HUES48 (cell line): Measurements from ENCODE around the gene RBM24.

Experiments used
- H3K27ac ChIP-seq: one replicate; pipeline ENCODE4 v1.7.0; 2013; ENCODE audit warnings: low read depth, low read length, inconsistent platforms
- H3K27me3 ChIP-seq: 2 replicates; pipeline ENCODE4 v1.6.1; 2013; ENCODE audit warnings: mild to moderate bottlenecking, low read length; ENCODE audit not compliant: control insufficient read depth, insufficient read depth
- H3K36me3 ChIP-seq: 2 replicates; pipeline ENCODE4 v1.6.1; 2013; ENCODE audit warnings: low read length; ENCODE audit not compliant: control insufficient read depth, insufficient read depth
- H3K4me1 ChIP-seq: 2 replicates; pipeline ENCODE4 v1.6.1; 2013; ENCODE audit warnings: mild to moderate bottlenecking, low read length; ENCODE audit not compliant: control insufficient read depth, insufficient read depth
- H3K4me3 ChIP-seq: 2 replicates; pipeline ENCODE4 v1.5.1; 2013; ENCODE audit warnings: mild to moderate bottlenecking, low read depth, low read length
- H3K9ac ChIP-seq: 2 replicates; pipeline ENCODE4 v1.6.1; 2013; ENCODE audit warnings: mild to moderate bottlenecking, low read depth, low read length, moderate library complexity
- H3K9me3 ChIP-seq: 2 replicates; pipeline ENCODE4 v1.6.1; 2013; ENCODE audit warnings: low read length; ENCODE audit not compliant: control insufficient read depth, insufficient read depth

Gene RBM24

GRCh38 chr6:17291778-17292177 lies 10.6 kb downstream of the RBM24 start:
- H3K36me3 ChIP-seq = no peaks in the 10 kb centered on the region
- H3K9ac ChIP-seq = no peak overlapping the region
- H3K4me3 ChIP-seq = no peak overlapping the region
- no peaks in the 10 kb centered on the region for H3K4me1 ChIP-seq
- H3K9me3 ChIP-seq = no peaks in the 10 kb centered on the region
- H3K27ac ChIP-seq = no peak overlapping the region
- no peaks in the 10 kb centered on the region for H3K27me3 ChIP-seq

DNA sequence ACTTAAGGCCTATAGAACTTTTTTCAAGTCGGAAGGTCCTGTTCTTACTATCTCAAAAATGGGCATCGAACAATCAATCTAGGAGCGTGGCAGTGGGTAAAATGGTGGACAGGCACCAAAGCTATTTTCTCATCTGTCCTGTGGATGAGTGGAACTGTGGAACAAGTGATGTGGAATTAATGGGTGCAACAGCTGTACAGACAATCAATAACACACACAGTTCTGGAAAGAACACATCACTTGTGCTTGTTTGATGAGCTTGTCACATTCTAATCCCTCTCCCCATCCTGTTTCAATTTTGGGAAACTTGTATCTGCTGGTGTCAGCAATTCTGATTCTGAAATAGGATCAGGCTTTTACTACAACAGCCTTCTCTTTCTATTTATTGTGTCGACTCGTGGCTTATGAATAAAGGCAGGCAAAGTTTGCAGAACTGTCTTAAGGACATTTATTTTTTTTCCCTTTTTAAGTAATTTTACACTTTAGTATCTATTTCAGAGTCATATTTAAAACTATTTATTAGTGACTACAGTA lies 11.5 kb downstream of the RBM24 start:
- Histone ChIP-seq H3K36me3 (no peaks in the 10 kb centered on the region), H3K4me1 (no peaks in the 10 kb centered on the region), H3K9ac (no peak overlapping the region), H3K9me3 (no peaks in the 10 kb centered on the region), H3K27me3 (no peaks in the 10 kb centered on the region), H3K27ac (no peak overlapping the region), H3K4me3 (no peak overlapping the region)

- Histone ChIP-seq H3K4me3 (no peak overlapping the region), H3K9ac (no peak overlapping the region), H3K9me3 (no peaks in the 10 kb centered on the region), H3K27ac (no peak overlapping the region), H3K4me1 (no peaks in the 10 kb centered on the region), H3K27me3 (no peaks in the 10 kb centered on the region), H3K36me3 (no peaks in the 10 kb centered on the region)
Observed at GRCh38 chr6:17293395-17293794, 12.2 kb downstream of the RBM24 start.

DNA sequence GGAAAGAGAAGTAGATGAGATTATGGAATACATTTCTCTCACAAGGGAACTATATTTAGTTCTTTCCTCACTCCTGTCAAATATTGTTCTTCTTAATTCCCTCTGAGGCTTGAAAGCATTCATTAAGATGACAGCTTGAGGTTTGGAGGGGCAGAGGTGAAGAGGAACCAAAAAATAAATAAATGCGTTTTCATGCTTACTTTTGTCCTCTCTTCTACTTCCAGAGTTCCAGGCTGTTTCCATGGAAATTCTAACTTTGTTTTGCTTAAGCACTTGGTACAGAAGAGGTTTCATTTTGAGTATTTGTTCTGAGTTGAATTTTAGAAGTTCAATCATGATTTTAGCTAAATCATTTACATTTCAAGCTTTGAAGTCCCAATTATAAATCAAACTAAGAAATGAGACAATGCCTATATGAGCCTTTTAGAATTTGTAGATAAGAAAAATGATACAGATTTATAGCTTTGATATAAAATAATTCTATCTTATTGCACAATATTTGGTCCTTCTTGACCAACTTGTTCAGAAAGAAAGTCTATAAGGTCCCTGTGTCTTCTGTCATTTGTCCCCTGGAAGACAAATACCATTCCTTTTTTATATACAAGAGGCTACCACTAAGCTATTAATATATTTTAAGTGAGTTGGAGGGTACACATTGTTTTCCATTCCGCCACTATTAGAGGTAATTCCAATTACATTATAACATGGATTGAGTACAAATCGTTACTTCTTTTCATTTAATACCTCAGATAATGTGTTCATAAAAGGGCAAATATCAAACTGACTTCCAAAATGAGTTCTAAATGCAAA lies 16.3 kb downstream of the RBM24 start:
- H3K27me3 ChIP-seq = no peaks in the 10 kb centered on the region

DNA sequence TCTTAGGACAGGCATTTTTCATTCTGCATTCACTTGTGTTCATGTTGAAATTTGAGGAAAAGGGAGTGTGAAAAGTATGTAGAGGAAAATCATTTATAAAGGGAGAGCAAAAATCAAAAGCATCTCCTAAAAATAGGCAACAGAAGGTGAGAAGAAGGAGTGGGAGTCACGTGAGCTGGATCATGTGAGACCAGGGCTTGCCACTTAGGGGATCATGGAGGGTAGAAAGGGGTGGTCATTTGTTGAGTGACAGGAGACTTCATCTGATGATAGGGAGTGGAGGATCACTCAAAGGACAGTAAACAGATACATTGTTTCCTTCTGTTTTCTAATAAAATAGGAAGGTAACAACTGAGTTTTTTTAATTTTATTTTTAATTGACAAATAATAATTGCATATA lies 17.1 kb downstream of the RBM24 start:
- H3K27me3 ChIP-seq = no peaks in the 10 kb centered on the region

More for the DNA sequence above, 16.3 kb downstream of the RBM24 start:
- no peak overlapping the region for H3K27ac ChIP-seq
- H3K4me1 ChIP-seq = no peaks in the 10 kb centered on the region
- H3K9me3 ChIP-seq = no peaks in the 10 kb centered on the region
- H3K36me3 ChIP-seq = no peaks in the 10 kb centered on the region
- no peak overlapping the region for H3K9ac ChIP-seq
- H3K4me3 ChIP-seq = no peak overlapping the region

GRCh38 chr6:17299222-17299621 lies 18.1 kb downstream of the RBM24 start:
- H3K27ac ChIP-seq = no peak overlapping the region
- no peaks in the 10 kb centered on the region for H3K27me3 ChIP-seq
- no peak overlapping the region for H3K9ac ChIP-seq
- no peaks in the 10 kb centered on the region for H3K4me1 ChIP-seq
- no peaks in the 10 kb centered on the region for H3K9me3 ChIP-seq
- no peak overlapping the region for H3K4me3 ChIP-seq
- no peaks in the 10 kb centered on the region for H3K36me3 ChIP-seq

More for the DNA sequence above, 17.1 kb downstream of the RBM24 start:
- no peak overlapping the region for H3K9ac ChIP-seq
- H3K27ac ChIP-seq = no peak overlapping the region
- H3K4me1 ChIP-seq = no peaks in the 10 kb centered on the region
- H3K36me3 ChIP-seq = no peaks in the 10 kb centered on the region
- H3K4me3 ChIP-seq = no peak overlapping the region
- H3K9me3 ChIP-seq = no peaks in the 10 kb centered on the region

GRCh38 chr6:17299750-17300149 lies 18.6 kb downstream of the RBM24 start:
- Histone ChIP-seq H3K4me1 (no peaks in the 10 kb centered on the region), H3K27ac (no peak overlapping the region), H3K36me3 (no peaks in the 10 kb centered on the region), H3K27me3 (no peaks in the 10 kb centered on the region), H3K9ac (no peak overlapping the region), H3K9me3 (no peaks in the 10 kb centered on the region), H3K4me3 (no peak overlapping the region)

DNA sequence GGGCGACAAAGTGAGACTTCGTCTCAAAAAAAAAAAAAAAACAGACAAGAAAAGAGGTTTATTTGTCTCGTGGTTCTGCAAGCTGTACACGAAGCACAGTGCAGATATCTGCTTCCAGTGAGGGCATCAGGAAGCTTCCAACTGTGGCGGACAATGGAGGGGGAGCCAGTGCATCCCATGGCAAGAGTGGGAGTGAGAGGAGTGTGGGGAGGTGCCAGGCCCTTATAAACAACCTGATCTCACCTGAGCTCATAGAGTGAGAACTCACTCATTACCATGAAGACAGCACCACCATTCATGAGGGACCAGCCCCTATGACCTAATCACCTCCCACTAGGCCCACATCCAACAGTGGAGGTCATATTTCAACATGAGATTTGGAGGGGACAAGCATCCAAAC lies 19.5 kb downstream of the RBM24 start:
- Histone ChIP-seq H3K27ac (no peak overlapping the region), H3K4me3 (no peak overlapping the region), H3K36me3 (no peaks in the 10 kb centered on the region), H3K4me1 (peaks cover 8% of the 10 kb centered on the region; the same call in 1 of the 2 replicates), H3K9me3 (no peaks in the 10 kb centered on the region), H3K9ac (no peak overlapping the region), H3K27me3 (no peaks in the 10 kb centered on the region)

GRCh38 chr6:17303444-17303843 lies 22.3 kb downstream of the RBM24 start:
- no peak overlapping the region for H3K4me3 ChIP-seq
- H3K36me3 ChIP-seq = no peaks in the 10 kb centered on the region
- H3K4me1 ChIP-seq = peaks cover 10% of the 10 kb centered on the region; the same call in 1 of the 2 replicates
- no peak overlapping the region for H3K27ac ChIP-seq
- H3K27me3 ChIP-seq = no peaks in the 10 kb centered on the region
- no peaks in the 10 kb centered on the region for H3K9me3 ChIP-seq
- H3K9ac ChIP-seq = no peak overlapping the region

DNA sequence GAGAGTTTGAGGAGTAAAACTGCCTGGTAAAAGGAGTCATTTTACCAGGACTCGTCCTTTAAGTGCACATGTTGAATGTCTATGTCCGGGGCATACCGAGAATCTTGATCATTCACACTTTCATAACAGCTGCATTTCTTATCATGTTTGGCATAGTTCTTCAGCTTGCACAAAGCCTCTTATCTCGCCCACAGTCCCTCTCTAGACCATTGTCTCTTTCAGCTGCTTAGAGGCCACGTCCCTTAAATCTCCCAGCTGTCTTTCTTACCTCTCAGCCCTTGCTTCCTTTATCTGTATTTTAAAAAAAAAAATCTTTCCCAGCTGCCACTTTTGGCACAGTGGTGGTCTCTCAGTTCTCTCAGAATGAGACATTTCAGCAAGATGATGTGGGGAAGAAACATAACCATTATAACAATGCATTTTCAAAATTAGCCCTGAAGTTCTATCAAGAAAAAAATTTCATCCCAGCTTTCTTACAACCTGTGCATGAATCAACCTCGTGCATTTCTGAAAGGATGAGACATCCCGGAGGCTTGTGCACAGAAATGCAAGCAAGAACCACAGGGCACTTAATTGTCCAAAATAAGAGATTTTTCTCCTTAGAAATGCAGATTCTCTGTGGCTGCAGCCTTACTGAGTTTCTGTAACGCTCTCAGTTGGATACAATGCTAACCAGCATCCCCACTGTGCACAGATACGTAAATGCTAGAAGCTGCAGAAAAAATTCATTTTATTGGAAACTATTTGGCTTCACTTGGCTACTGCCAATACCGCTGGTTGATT lies 24.2 kb downstream of the RBM24 start:
- Histone ChIP-seq H3K27ac (peak overlapping the region; percentile 64), H3K9me3 (no peaks in the 10 kb centered on the region), H3K36me3 (no peaks in the 10 kb centered on the region), H3K9ac (no peak overlapping the region), H3K4me3 (peak overlapping the region; percentile 45), H3K27me3 (no peaks in the 10 kb centered on the region), H3K4me1 (peaks cover 10% of the 10 kb centered on the region; the same call in 1 of the 2 replicates)
